H1 (cell line): ENCODE data around the gene GZF1. TPM values are rescaled to one million over a fixed set of nuclear protein-coding genes. Genes with fewer than 3 reads are reported as not detected.
A peak's percentile ranks its signal among the peaks of the same experiment; 100 is the strongest.

Source experiments
- RAD21 ChIP-seq, 2 experiments: IDR thresholded peaks in 1 of 2; conservative IDR thresholded peaks in 1 of 2; 2 replicates each; pipeline ENCODE4 v1.6.1; 2011; ENCODE audit warnings: low read depth in 2 of 2, low read length in 2 of 2, improper control_type of control experiment in 1 of 2, inconsistent platforms in 1 of 2, mild to moderate bottlenecking in 1 of 2, moderate library complexity in 1 of 2
- polyA plus RNA-seq, 7 experiments: library from polyadenylated mRNA; depleted of rRNA in 3 of 7; stranded (reverse) in 5 of 7; unstranded in 2 of 7; fragments of >200 nt in 5 of 7; fragments of 200-250 nt in 2 of 7; gene quantifications; 1 replicate in 5 of 7; 2 replicates in 1 of 7; 4 replicates in 1 of 7; pipeline versions ENCODE4 v1.2.1 to v1.2.3, GENCODE V29; 2011 to 2013; ENCODE audit warnings: missing spikeins in 2 of 7, mixed read lengths in 2 of 7
- total RNA-seq: library from RNA; stranded (reverse); fragmentation: NEBNext Ultra II Directional; extraction: Animal tissue kit (Norgen Biotek cat#: 25700); gene quantifications from 2 replicates; pipeline ENCODE4 v1.2.1, GENCODE V29; 2021
- TF ChIP-seq, protein P1 (sequence below): IDR thresholded peaks from 2 replicates; pipeline ENCODE4 v1.6.1; 2012; ENCODE audit warnings: low read length, inconsistent platforms

The GZF1 gene
- total and polyA plus RNA-seq, 2 of the 8 experiments (the other 6 are each of a cell fraction or from before 2014, with no cell fraction given): 8.2 to 11.9 TPM

GRCh38 chr20:23320317-23320716, 41.7 kb upstream of the GZF1 start (continued):
- peak in 1 of 2 experiments; percentile 25; a peak in 1 of 4 replicates for TF ChIP-seq RAD21 (IDR thresholded peaks at IDR 0.05 in 1 of 2, conservative IDR thresholded peaks at IDR 0.05 in 1 of 2; ENCODE audit: low read depth in 2 of 2, low read length in 2 of 2)
- TF ChIP-seq, protein P1, sequence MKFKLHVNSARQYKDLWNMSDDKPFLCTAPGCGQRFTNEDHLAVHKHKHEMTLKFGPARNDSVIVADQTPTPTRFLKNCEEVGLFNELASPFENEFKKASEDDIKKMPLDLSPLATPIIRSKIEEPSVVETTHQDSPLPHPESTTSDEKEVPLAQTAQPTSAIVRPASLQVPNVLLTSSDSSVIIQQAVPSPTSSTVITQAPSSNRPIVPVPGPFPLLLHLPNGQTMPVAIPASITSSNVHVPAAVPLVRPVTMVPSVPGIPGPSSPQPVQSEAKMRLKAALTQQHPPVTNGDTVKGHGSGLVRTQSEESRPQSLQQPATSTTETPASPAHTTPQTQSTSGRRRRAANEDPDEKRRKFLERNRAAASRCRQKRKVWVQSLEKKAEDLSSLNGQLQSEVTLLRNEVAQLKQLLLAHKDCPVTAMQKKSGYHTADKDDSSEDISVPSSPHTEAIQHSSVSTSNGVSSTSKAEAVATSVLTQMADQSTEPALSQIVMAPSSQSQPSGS: no peak
- TF ChIP-seq, all 59 proteins: peak for 2
